Kidney (tissue), 14 donors: Measurements from ENCODE around the gene PXT1. TPM values are rescaled to one million over a fixed set of nuclear protein-coding genes. Genes with fewer than 3 reads are reported as not detected.

Experiments used
- DNase-seq, 5 donors: peaks; one replicate each; pipeline ENCODE4 v3.0.0-alpha.2; 2013 to 2020
- FAIRE-seq: peaks from 2 replicates; lab custom pipeline; 2012; peaks lifted over from hg19 to GRCh38; lab: Jason Lieb, UNC
- H3K27ac ChIP-seq, 2 donors: one replicate each; pipeline ENCODE4 v1.7.0; 2013; ENCODE audit warnings: low read depth in 2 of 2, low read length in 2 of 2, inconsistent platforms in 1 of 2
- H3K27me3 ChIP-seq: one replicate; pipeline ENCODE4 v1.7.1; 2013; ENCODE audit warnings: low read length, inconsistent platforms; ENCODE audit not compliant: control insufficient read depth, insufficient read depth
- H3K36me3 ChIP-seq, 3 donors: one replicate each; pipeline versions ENCODE4 v1.7.0 to v1.7.1; 2013; ENCODE audit warnings: low read length in 3 of 3, control low read depth in 1 of 3, inconsistent platforms in 1 of 3; ENCODE audit not compliant: insufficient read depth in 3 of 3, control insufficient read depth in 2 of 3
- H3K4me1 ChIP-seq, 3 donors: one replicate each; pipeline versions ENCODE4 v1.7.0 to v1.7.1; 2013; ENCODE audit warnings: low read length in 3 of 3, inconsistent platforms in 1 of 3, low read depth in 1 of 3; ENCODE audit not compliant: control insufficient read depth in 2 of 3, insufficient read depth in 2 of 3
- H3K4me3 ChIP-seq, 3 donors: one replicate each; pipeline versions ENCODE4 v1.7.0 to v1.8.1; 2013; ENCODE audit warnings: low read length in 3 of 3, control low read depth in 1 of 3, inconsistent platforms in 1 of 3
- H3K9ac ChIP-seq, 3 donors: one replicate each; pipeline versions ENCODE4 v1.7.0 to v1.7.1; 2013; ENCODE audit warnings: low read length in 3 of 3, control low read depth in 1 of 3, inconsistent platforms in 1 of 3
- H3K9me3 ChIP-seq, 3 donors: one replicate each; pipeline versions ENCODE4 v1.7.0 to v1.7.1; 2013; ENCODE audit warnings: low read length in 3 of 3, control low read depth in 1 of 3, inconsistent platforms in 1 of 3; ENCODE audit not compliant: control insufficient read depth in 2 of 3, insufficient read depth in 1 of 3
- intact Hi-C: fragments of 100-400 bp; cut with DNase I; formaldehyde crosslinking; loops from one replicate; pipeline ENCODE4 v1.11.1; 2022
- polyA plus RNA-seq: library from polyadenylated mRNA; stranded (reverse); fragments of 350-450 nt; fragmentation: Illumina TruSeq; extraction: RNeasy Lipid Tissue Mini Kit (QIAGEN cat#74804); gene quantifications from one replicate; pipeline ENCODE4 v1.2.3, GENCODE V29; 2014; ENCODE audit warnings: low read depth, low replicate concordance; ENCODE audit not compliant: insufficient read depth
- total RNA-seq: library from RNA; stranded (reverse); fragmentation: NEBNext Ultra II Directional; extraction: Animal tissue kit (Norgen Biotek cat#: 25700); gene quantifications from one replicate; pipeline ENCODE4 v1.2.1, GENCODE V29; 2021
- TF ChIP-seq, protein P1 (sequence below): IDR thresholded peaks from 3 replicates; pipeline ENCODE4 v1.5.1; 2012; ENCODE audit warnings: mild to moderate bottlenecking, moderate library complexity, borderline replicate concordance; ENCODE audit not compliant: insufficient read depth; ENCODE audit errors: extremely low read depth
- donor health status: control.
- donor health status: control.
- donor health status: control.
- donor health status: control.
- donor health status: control.
- donor health status: DM: yes; HTN: yes; CAD: no.
- donor health status: Normal renal cell carcinoma (clear cell type).

Gene PXT1
- total and polyA plus RNA-seq, 2 donors from 2014 or later = 0.13 TPM; not detected in 1

DNA sequence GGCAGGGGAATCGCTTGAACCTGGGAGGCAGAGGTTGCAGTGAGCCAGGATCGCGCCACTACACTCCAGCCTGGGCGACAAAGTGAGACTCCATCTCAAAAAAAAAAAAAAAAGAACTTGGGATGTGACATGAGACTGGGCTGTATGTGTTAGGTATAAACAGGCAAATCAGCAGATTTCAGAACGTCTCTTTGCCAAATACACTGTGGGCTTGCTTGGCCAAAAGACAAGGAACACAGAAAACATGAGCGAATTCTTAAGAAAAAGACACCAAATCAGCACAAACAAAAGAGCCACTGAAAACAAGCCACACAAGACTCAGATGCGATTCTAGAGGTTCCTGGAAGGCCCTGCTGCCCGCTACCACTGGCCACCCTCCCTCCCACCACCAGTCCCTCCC is 67.7 kb downstream of the PXT1 start:
- intact Hi-C loops = no loop called here
- no peak for DNase-seq
- Histone ChIP-seq H3K4me1 (no peaks in the 10 kb centered on the region), H3K4me3 (no peak overlapping the region), H3K36me3 (no peaks in the 10 kb centered on the region), H3K27me3 (no peaks in the 10 kb centered on the region), H3K9me3 (no peaks in the 10 kb centered on the region), H3K9ac (no peak overlapping the region), H3K27ac (no peak overlapping the region)
- no peak for FAIRE-seq
- TF ChIP-seq, protein P1, sequence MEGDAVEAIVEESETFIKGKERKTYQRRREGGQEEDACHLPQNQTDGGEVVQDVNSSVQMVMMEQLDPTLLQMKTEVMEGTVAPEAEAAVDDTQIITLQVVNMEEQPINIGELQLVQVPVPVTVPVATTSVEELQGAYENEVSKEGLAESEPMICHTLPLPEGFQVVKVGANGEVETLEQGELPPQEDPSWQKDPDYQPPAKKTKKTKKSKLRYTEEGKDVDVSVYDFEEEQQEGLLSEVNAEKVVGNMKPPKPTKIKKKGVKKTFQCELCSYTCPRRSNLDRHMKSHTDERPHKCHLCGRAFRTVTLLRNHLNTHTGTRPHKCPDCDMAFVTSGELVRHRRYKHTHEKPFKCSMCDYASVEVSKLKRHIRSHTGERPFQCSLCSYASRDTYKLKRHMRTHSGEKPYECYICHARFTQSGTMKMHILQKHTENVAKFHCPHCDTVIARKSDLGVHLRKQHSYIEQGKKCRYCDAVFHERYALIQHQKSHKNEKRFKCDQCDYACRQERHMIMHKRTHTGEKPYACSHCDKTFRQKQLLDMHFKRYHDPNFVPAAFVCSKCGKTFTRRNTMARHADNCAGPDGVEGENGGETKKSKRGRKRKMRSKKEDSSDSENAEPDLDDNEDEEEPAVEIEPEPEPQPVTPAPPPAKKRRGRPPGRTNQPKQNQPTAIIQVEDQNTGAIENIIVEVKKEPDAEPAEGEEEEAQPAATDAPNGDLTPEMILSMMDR = no peak

DNA sequence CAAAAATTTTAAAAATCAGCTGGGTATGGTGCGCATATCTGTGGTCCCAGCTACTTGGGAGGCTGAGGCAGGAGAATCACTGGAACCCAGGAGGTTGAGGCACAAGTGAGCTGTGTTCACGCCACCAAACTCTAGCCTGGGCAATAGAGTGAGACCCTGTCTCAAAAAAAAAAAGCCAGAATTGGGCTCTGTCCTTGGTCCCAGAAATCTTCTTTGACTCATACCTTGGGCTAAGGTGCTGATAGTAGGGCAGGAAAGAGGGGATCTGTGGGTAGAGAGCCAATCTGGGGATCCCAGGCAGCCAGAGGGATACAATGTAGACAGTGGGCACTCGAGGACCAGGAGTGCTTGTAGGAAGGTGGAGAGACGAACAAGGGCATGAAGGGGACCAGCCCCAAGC is 68.5 kb downstream of the PXT1 start:
- no peak for FAIRE-seq
- Histone ChIP-seq H3K9ac (no peak overlapping the region), H3K27me3 (no peaks in the 10 kb centered on the region), H3K9me3 (no peaks in the 10 kb centered on the region), H3K36me3 (no peaks in the 10 kb centered on the region), H3K4me1 (no peaks in the 10 kb centered on the region), H3K27ac (no peak overlapping the region), H3K4me3 (no peak overlapping the region)
- intact Hi-C loops = no loop called here
- DNase-seq = no peak
- TF ChIP-seq, protein P1 = no peak

DNA sequence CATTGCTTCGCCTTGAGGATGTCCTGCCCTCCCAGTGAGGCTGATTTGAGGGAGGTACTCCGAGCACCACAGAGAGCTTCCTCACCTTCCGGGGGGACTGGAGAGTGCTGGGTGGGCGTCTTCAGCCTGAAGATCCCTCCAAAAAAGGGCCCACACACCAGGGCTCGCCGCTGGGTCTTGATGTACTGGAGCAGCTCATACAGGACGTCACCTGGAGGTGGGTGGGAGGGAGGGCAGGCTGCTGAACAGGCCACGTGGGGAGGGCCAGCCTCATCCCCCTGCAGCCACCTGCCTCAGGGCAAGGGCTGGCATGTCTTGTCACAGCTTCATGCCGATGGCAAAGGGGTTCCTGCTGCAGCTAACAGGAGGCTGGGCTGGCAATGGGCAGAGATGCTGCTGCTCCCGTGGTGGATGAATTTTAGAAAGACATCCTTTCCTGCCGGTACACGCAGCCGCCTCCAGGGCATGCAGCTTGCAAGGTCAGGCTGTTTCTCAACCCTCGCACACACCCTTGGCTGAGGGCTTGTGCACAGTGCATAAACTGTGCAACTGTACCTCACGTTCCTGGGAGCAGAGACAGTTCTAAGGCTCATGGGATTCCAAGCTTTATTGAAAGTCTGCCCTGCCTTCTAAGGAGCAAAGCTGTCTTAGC is 69.2 kb downstream of the PXT1 start:
- Histone ChIP-seq H3K9ac (no peak overlapping the region), H3K4me3 (no peak overlapping the region), H3K9me3 (no peaks in the 10 kb centered on the region), H3K4me1 (no peaks in the 10 kb centered on the region), H3K27me3 (no peaks in the 10 kb centered on the region), H3K27ac (no peak overlapping the region), H3K36me3 (no peaks in the 10 kb centered on the region)
- intact Hi-C loops = no loop called here
- TF ChIP-seq, protein P1 = no peak
- no peak for FAIRE-seq
- no peak for DNase-seq

DNA sequence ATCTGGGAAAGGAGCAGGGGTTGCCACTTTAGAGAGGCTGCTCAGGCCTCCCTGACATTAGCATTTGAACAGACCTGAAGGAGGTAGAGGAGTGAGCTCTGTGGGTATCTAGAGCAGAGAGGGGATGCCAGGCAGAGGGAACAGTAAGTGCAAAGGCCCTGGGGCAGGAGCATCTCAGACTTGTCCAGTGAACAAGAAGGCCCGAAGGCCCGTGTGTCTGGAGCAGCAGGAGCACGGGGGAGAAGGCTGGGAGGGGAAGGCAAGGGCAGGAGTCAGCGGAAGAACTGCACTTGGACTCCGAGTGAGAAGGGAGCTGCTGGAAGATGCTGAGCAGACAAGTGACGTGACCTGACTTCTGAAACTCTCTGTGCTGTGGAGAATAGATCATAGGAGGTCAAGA is 70.6 kb downstream of the PXT1 start:
- TF ChIP-seq, protein P1 = no peak
- no peak overlapping the region for H3K4me3 ChIP-seq
- FAIRE-seq (no peak), DNase-seq (no peak)
- no peak overlapping the region for H3K27ac ChIP-seq
- no peaks in the 10 kb centered on the region for H3K9me3 ChIP-seq
- intact Hi-C loops = no loop called here
- H3K9ac ChIP-seq = no peak overlapping the region
- no peaks in the 10 kb centered on the region for H3K4me1 ChIP-seq
- H3K27me3 ChIP-seq = no peaks in the 10 kb centered on the region
- H3K36me3 ChIP-seq = no peaks in the 10 kb centered on the region
